ENCODE data around the gene RCHY1. TPM values are rescaled to one million over a fixed set of nuclear protein-coding genes. Genes with fewer than 3 reads are reported as not detected.
"Not testable (repeated sequence)": the region's sequence is repeated elsewhere in the genome, so short reads cannot be mapped to it uniquely, and the experiment has no call there.

RCHY1 gene
- total RNA-seq, 1 experiment from 2014 or later, result 7.1 TPM

DNA sequence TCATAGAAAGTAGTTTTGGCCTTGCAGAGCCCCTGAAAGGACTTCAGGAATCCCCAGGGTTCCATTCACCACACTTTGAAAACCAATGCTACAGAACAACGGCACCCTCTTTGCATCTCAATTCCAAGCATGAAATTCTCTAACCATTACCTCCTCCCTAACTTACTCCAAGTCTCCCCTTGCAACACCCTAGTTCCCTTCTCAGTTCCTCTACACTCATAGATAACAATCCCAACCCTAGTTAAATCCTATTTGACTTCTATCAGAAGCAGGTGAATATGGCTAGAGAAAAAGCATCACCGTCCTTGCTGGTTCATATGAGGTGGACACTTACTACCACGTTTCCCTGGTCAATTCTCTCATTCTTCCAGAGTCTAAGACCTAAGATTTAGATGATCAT is 2.4 kb downstream of the RCHY1 start:
- Histone ChIP-seq H3K27ac (no peak overlapping the region), H3K4me2 (peak overlapping the region; percentile 96), H3K4me1 (replicated peaks; ENCODE audit: insufficient read depth) (peaks cover 29% of the 10 kb centered on the region), H3K36me3 (ENCODE audit: low read depth) (no peaks in the 10 kb centered on the region; the same call in 1 of the 2 replicates), H3K9me3 (ENCODE audit: insufficient read depth, low read depth) (no peaks in the 10 kb centered on the region), H2AFZ (no peak overlapping the region), H3K4me3 (peak overlapping the region; percentile 18; the same call in 1 of the 2 replicates), H3K79me2 (ENCODE audit: low read depth) (peaks cover 61% of the 10 kb centered on the region), H3K27me3 (ENCODE audit: insufficient read depth, low read depth) (no peaks in the 10 kb centered on the region), H3F3A (ENCODE audit: insufficient read depth, low read depth) (peaks cover 8% of the 10 kb centered on the region; the same call in 1 of the 2 replicates), H4K20me1 (ENCODE audit: insufficient read depth) (peaks cover 3% of the 10 kb centered on the region; the same call in 1 of the 2 replicates), H3K9me2 (ENCODE audit: insufficient read depth) (no peaks in the 10 kb centered on the region)
- TF ChIP-seq EZH2 (IDR thresholded peaks at IDR 0.05; ENCODE audit: low read depth) (no peak), CTCF (conservative IDR thresholded peaks at IDR 0.05) (no peak)
- CTCF ChIA-PET, result interaction anchor here (0.6 kb wide), 1 partner anchor 645 kb away, joined by 3 read pairs; no protein-coding TSS in a partner anchor
- POLR2A ChIA-PET (ENCODE audit: unreplicated experiment), result no interaction called here
- DNase-seq, result no peak
- intact Hi-C loops (cut with micrococcal nuclease; ENCODE audit: unreplicated experiment), result loop anchor here (5.0 kb wide), 1 partner anchor 45 kb away; the partner anchor contains the start of gene ODAPH
- no TSS peak for BruUV-seq (replicated peaks)

- intact Hi-C loops (cut with micrococcal nuclease; ENCODE audit: unreplicated experiment); H3K27ac ChIP-seq; BruUV-seq (replicated peaks); H3F3A ChIP-seq (ENCODE audit: insufficient read depth, low read depth); H4K20me1 ChIP-seq (ENCODE audit: insufficient read depth); H3K4me2 ChIP-seq; POLR2A ChIA-PET (ENCODE audit: unreplicated experiment); H3K27me3 ChIP-seq (ENCODE audit: insufficient read depth, low read depth); H3K9me2 ChIP-seq (ENCODE audit: insufficient read depth); H2AFZ ChIP-seq; CTCF ChIA-PET; DNase-seq; H3K9me3 ChIP-seq (ENCODE audit: insufficient read depth, low read depth); H3K36me3 ChIP-seq (ENCODE audit: low read depth); H3K4me3 ChIP-seq: not testable (repeated sequence)
- Histone ChIP-seq H3K4me1 (replicated peaks; ENCODE audit: insufficient read depth) (peaks cover 20% of the 10 kb centered on the region), H3K79me2 (ENCODE audit: low read depth) (peaks cover 45% of the 10 kb centered on the region)
Measured at GRCh38 chr4:75509592-75509991, 4.6 kb downstream of the RCHY1 start.

DNA sequence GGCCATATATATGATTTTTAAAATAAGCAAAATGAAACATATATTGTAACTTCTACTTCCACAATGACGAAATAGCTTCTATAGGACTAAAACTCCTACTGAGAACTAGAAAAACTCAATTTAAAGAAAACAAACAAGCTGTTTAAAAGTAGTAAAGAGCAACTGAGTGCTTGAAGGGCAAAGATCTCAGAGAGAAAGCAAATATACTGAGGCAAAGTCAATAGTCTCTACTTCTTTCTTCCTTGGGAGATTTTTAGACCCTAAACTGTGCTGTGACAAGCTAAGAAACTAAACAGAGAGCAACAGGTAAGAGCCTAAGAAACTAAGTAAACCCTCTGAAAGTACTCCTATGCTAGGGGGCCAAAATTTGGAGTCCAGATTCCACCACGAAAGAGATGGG is 8.6 kb downstream of the RCHY1 start:
- H3K9me3 ChIP-seq (ENCODE audit: insufficient read depth, low read depth), result no peaks in the 10 kb centered on the region
- POLR2A ChIA-PET (ENCODE audit: unreplicated experiment), result interaction anchor here (0.6 kb wide), 1 partner anchor 444 kb away, joined by 9 read pairs; no protein-coding TSS in a partner anchor
- no peaks in the 10 kb centered on the region for H3F3A ChIP-seq (ENCODE audit: insufficient read depth, low read depth)
- no TSS peak for BruUV-seq (replicated peaks)
- no peak overlapping the region for H3K4me3 ChIP-seq
- intact Hi-C loops (cut with micrococcal nuclease; ENCODE audit: unreplicated experiment), result no loop called here
- H3K27ac ChIP-seq, result no peak overlapping the region
- DNase-seq, result no peak
- H3K27me3 ChIP-seq (ENCODE audit: insufficient read depth, low read depth), result no peaks in the 10 kb centered on the region
- H2AFZ ChIP-seq, result no peak overlapping the region
- H3K79me2 ChIP-seq (ENCODE audit: low read depth), result peaks cover 13% of the 10 kb centered on the region
- H3K4me1 ChIP-seq (replicated peaks; ENCODE audit: insufficient read depth), result no peaks in the 10 kb centered on the region
- TF ChIP-seq CTCF (conservative IDR thresholded peaks at IDR 0.05) (no peak), EZH2 (IDR thresholded peaks at IDR 0.05; ENCODE audit: low read depth) (no peak)
- no peak overlapping the region for H3K4me2 ChIP-seq
- no peaks in the 10 kb centered on the region; the same call in 1 of the 2 replicates for H3K36me3 ChIP-seq (ENCODE audit: low read depth)
- CTCF ChIA-PET, result interaction anchor here (0.7 kb wide), 1 partner anchor 349 kb away, joined by 6 read pairs; no protein-coding TSS in a partner anchor
- H3K9me2 ChIP-seq (ENCODE audit: insufficient read depth), result no peaks in the 10 kb centered on the region
- H4K20me1 ChIP-seq (ENCODE audit: insufficient read depth), result peaks cover 3% of the 10 kb centered on the region; the same call in 1 of the 2 replicates

GRCh38 chr4:75502671-75503070 is 11.5 kb downstream of the RCHY1 start:
- no peaks in the 10 kb centered on the region; the same call in 1 of the 2 replicates for H3K36me3 ChIP-seq (ENCODE audit: low read depth)
- 0 out of 2 replicates have a peak, but pooled peaks cover 4% of the 10 kb centered on the region for H3K79me2 ChIP-seq (ENCODE audit: low read depth)
- H3K27me3 ChIP-seq (ENCODE audit: insufficient read depth, low read depth), result no peaks in the 10 kb centered on the region
- H3K4me2 ChIP-seq, result no peak overlapping the region
- TF ChIP-seq CTCF (conservative IDR thresholded peaks at IDR 0.05) (no peak), EZH2 (IDR thresholded peaks at IDR 0.05; ENCODE audit: low read depth) (no peak)
- ChIA-PET CTCF (no interaction called here), POLR2A (ENCODE audit: unreplicated experiment) (no interaction called here)
- no peaks in the 10 kb centered on the region for H3K9me3 ChIP-seq (ENCODE audit: insufficient read depth, low read depth)
- H3K4me3 ChIP-seq, result no peak overlapping the region
- H4K20me1 ChIP-seq (ENCODE audit: insufficient read depth), result peaks cover 3% of the 10 kb centered on the region; the same call in 1 of the 2 replicates
- intact Hi-C loops (cut with micrococcal nuclease; ENCODE audit: unreplicated experiment), result no loop called here
- no peaks in the 10 kb centered on the region for H3K9me2 ChIP-seq (ENCODE audit: insufficient read depth)
- no peaks in the 10 kb centered on the region for H3K4me1 ChIP-seq (replicated peaks; ENCODE audit: insufficient read depth)
- no peak overlapping the region for H2AFZ ChIP-seq
- no peak for DNase-seq
- H3F3A ChIP-seq (ENCODE audit: insufficient read depth, low read depth), result no peaks in the 10 kb centered on the region
- no peak overlapping the region for H3K27ac ChIP-seq
- BruUV-seq (replicated peaks), result no TSS peak

Data from PC-9 (cell line).